Epithelial cell of proximal tubule (primary cell): Measurements from ENCODE around the gene TM9SF2. TPM values are rescaled to one million over a fixed set of nuclear protein-coding genes. Genes with fewer than 3 reads are reported as not detected.

Source experiments
- DNase-seq: peaks from one replicate; pipeline ENCODE4 v3.0.0-alpha.2; 2011; ENCODE audit warnings: low read depth
- H3K4me3 ChIP-seq: 2 replicates; pipeline ENCODE4 v1.5.1; 2011; ENCODE audit warnings: low read depth, mild to moderate bottlenecking, low read length
- CTCF ChIP-seq: conservative IDR thresholded peaks from 2 replicates; pipeline ENCODE4 v1.5.1; 2012; ENCODE audit warnings: low read depth, mild to moderate bottlenecking, low read length
- total RNA-seq: library from RNA; depleted of rRNA; stranded (reverse); fragments of >200 nt; gene quantifications from 2 replicates; pipeline ENCODE4 v1.2.3, GENCODE V29; 2015

Gene TM9SF2
- total RNA-seq, 1 donor from 2014 or later = 114 TPM

GRCh38 chr13:99577934-99578917, 77.0 kb downstream of the TM9SF2 start:
- no peak for DNase-seq
- no peak overlapping the region for H3K4me3 ChIP-seq
- peak; percentile 44 for TF ChIP-seq CTCF

GRCh38 chr13:99580500-99581268, 79.4 kb downstream of the TM9SF2 start:
- TF ChIP-seq CTCF = no peak
- no peak for DNase-seq
- no peak overlapping the region for H3K4me3 ChIP-seq

GRCh38 chr13:99582511-99582910, 81.2 kb downstream of the TM9SF2 start:
- no peak overlapping the region for H3K4me3 ChIP-seq
- TF ChIP-seq CTCF = no peak
- DNase-seq = no peak

- no peak overlapping the region for H3K4me3 ChIP-seq
- DNase-seq = no peak
- no peak for TF ChIP-seq CTCF
Measured at GRCh38 chr13:99585609-99586008, 84.3 kb downstream of the TM9SF2 start.

- H3K4me3 ChIP-seq = no peak overlapping the region
- no peak for DNase-seq
- TF ChIP-seq CTCF = no peak
Measured at GRCh38 chr13:99587021-99587420, 85.7 kb downstream of the TM9SF2 start.

- DNase-seq = no peak
- TF ChIP-seq CTCF = no peak
- no peak overlapping the region for H3K4me3 ChIP-seq
Measured at GRCh38 chr13:99587893-99588606, 86.8 kb downstream of the TM9SF2 start.
